RWPE2 (cell line): ENCODE data around the gene SLIRP.

Source experiments
- ATAC-seq: fragments of 200-7000 bp; cut with Tn5 transposase; 3 replicates; pipeline ENCODE4 v1.9.1; 2021; ENCODE audit warnings: low read depth
- DNase-seq: peaks from one replicate; pipeline ENCODE4 v3.0.0-alpha.2; 2020; ENCODE audit warnings: low spot score
- H3K27ac ChIP-seq: fragments of 450-650 bp; 2 replicates; pipeline ENCODE4 v1.5.1; 2017; ENCODE audit warnings: mild to moderate bottlenecking; ENCODE audit not compliant: poor library complexity, severe bottlenecking
- H3K27me3 ChIP-seq: fragments of 250-450 bp; sonication (Bioruptor Pico); 2 replicates; pipeline ENCODE4 v1.5.1; 2021; ENCODE audit warnings: mild to moderate bottlenecking, moderate library complexity; ENCODE audit not compliant: insufficient read depth, poor library complexity, severe bottlenecking
- H3K36me3 ChIP-seq: fragments of 250-450 bp; sonication (Bioruptor Pico); 2 replicates; pipeline ENCODE4 v1.5.1; 2020; ENCODE audit warnings: low read depth, mild to moderate bottlenecking, moderate library complexity
- H3K4me1 ChIP-seq: fragments of 250-450 bp; sonication (Bioruptor Pico); 2 replicates; pipeline ENCODE4 v1.5.1; 2021; ENCODE audit warnings: mild to moderate bottlenecking, moderate library complexity; ENCODE audit not compliant: insufficient read depth, poor library complexity, severe bottlenecking
- H3K4me3 ChIP-seq: fragments of 250-450 bp; sonication (Bioruptor Pico); 2 replicates; pipeline ENCODE4 v1.5.1; 2021; ENCODE audit warnings: mild to moderate bottlenecking, moderate library complexity; ENCODE audit not compliant: severe bottlenecking
- H3K9me3 ChIP-seq: fragments of 250-450 bp; sonication (Bioruptor Pico); 2 replicates; pipeline ENCODE4 v1.5.1; 2021; ENCODE audit warnings: mild to moderate bottlenecking, moderate library complexity; ENCODE audit not compliant: severe bottlenecking
- TF ChIP-seq, protein P1 (sequence below): fragments of 450-650 bp; IDR thresholded peaks from one replicate; pipeline ENCODE4 v1.5.1; 2017; ENCODE audit warnings: mild to moderate bottlenecking, moderate library complexity; ENCODE audit not compliant: poor library complexity, severe bottlenecking

SLIRP gene

DNA sequence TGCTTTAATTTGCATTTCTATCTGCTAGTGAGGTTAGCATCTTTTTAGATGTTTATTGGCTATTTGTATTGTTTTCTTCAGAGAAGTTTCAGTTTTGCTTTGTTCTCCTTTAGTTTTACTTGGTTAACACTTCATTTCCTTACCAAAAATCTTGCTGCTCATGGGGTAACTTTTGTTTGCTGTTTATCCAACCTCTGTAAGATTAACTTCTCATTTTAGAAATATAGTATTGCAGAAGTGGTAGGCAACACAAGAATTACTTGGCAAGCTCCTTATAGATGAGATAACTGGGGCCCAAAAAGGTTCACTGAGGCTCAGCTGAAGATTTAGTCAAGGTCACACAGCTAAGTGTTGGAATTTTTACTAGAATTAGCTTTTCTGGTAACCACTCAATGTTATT lies 40.6 kb upstream of the SLIRP start:
- H3K36me3 ChIP-seq = peaks cover 9% of the 10 kb centered on the region; the same call in 1 of the 2 replicates
- peaks cover 8% of the 10 kb centered on the region for H3K4me1 ChIP-seq
- H3K4me3 ChIP-seq = no peak overlapping the region
- no peak for DNase-seq
- TF ChIP-seq, protein P1, sequence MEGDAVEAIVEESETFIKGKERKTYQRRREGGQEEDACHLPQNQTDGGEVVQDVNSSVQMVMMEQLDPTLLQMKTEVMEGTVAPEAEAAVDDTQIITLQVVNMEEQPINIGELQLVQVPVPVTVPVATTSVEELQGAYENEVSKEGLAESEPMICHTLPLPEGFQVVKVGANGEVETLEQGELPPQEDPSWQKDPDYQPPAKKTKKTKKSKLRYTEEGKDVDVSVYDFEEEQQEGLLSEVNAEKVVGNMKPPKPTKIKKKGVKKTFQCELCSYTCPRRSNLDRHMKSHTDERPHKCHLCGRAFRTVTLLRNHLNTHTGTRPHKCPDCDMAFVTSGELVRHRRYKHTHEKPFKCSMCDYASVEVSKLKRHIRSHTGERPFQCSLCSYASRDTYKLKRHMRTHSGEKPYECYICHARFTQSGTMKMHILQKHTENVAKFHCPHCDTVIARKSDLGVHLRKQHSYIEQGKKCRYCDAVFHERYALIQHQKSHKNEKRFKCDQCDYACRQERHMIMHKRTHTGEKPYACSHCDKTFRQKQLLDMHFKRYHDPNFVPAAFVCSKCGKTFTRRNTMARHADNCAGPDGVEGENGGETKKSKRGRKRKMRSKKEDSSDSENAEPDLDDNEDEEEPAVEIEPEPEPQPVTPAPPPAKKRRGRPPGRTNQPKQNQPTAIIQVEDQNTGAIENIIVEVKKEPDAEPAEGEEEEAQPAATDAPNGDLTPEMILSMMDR = no peak
- H3K27ac ChIP-seq = no peak overlapping the region
- H3K9me3 ChIP-seq = no peaks in the 10 kb centered on the region
- ATAC-seq = no peak
- no peaks in the 10 kb centered on the region for H3K27me3 ChIP-seq

DNA sequence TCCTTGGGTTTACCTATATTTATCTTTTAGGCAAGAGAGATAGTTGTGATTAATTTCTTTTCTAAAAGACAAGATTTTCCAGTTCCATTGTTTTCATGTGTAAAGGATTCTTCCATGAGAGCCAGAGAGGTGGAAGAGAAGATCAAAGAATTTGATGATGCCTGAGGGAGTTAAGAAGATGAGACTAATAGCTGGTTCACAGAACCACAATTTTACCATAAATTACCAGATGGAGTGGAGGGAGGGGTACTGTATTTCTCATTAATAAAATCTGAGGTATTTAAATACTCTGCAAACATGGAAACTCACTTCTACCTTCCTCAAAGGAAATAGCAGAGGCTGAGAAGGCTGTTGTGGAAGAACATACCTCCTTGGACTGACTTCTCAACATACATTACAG lies 34.7 kb upstream of the SLIRP start:
- peaks cover 48% of the 10 kb centered on the region for H3K36me3 ChIP-seq
- TF ChIP-seq, protein P1 = no peak
- no peaks in the 10 kb centered on the region for H3K9me3 ChIP-seq
- no peak for DNase-seq
- H3K27me3 ChIP-seq = no peaks in the 10 kb centered on the region
- no peak overlapping the region for H3K4me3 ChIP-seq
- H3K4me1 ChIP-seq = no peaks in the 10 kb centered on the region
- no peak overlapping the region for H3K27ac ChIP-seq
- no peak for ATAC-seq

DNA sequence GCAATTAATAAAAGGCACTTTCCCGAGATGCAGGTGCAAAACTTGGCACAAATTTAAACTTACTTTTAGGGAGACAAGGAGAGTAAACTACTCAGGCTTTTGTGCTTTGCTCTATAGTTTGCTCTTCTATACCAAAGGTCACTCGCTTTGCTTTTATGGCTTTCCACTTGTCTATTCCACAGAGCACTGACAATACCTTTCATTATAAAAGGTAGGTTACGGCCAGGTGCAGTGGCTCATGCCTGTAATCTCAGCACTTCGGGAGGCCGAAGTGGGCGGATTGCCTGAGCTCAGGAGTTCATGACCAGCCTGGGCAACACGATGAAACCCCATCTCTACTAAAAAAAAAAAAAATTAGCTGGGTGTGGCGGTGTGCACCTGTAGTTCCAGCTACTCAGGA lies 33.0 kb upstream of the SLIRP start:
- H3K27ac ChIP-seq = no peak overlapping the region
- H3K36me3 ChIP-seq = peaks cover 59% of the 10 kb centered on the region
- TF ChIP-seq, protein P1 = no peak
- no peaks in the 10 kb centered on the region for H3K4me1 ChIP-seq
- no peak for DNase-seq
- no peaks in the 10 kb centered on the region for H3K27me3 ChIP-seq
- no peak overlapping the region for H3K4me3 ChIP-seq
- no peak for ATAC-seq
- no peaks in the 10 kb centered on the region for H3K9me3 ChIP-seq

DNA sequence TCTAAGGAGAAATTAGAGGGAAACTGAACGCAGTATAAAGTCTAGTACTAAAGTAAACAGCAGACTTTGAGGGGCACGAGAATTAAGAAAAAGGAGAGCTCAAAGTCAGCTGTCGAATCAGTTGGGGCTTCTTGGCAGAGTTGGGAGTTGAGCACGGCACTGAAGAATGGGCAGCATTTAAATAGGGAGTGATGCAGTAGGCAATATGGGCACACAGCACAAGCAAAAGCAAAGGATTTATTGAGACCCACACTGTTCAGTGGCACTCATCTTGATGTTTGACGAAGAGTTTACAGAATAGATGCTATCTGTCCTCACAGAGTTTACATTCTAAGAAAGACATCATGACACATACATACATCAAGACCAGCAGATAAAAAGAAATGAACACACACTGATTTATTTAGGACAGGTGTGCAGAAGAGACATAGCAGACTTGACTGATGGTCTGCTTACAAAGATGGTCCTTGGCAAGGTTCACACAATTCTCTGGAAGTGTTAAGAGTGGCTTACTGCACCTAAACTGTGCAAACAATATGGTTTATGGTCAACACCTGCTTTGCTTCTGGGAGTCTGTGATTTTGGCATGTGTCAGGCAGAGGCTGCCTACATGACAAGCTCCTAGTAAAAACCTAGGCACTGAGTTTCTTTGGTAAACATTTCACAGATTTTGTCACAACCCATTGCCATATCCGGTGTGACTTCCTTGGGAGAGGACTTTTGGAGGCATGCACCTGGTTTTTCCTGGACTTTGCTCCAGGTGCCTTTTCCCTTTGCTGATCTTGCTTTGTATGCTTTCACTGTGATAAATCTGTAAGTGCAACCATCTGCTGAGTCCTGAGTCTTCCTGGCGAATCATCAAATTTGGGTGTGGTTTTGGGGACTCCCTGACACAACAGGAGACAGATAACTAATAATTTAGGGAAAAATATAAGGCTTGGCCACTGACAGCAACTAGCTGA lies 26.4 kb upstream of the SLIRP start:
- Histone ChIP-seq H3K27me3 (no peaks in the 10 kb centered on the region), H3K27ac (no peak overlapping the region), H3K4me1 (peaks cover 11% of the 10 kb centered on the region), H3K36me3 (peaks cover 48% of the 10 kb centered on the region), H3K4me3 (no peak overlapping the region), H3K9me3 (no peaks in the 10 kb centered on the region)
- TF ChIP-seq, protein P1 = no peak
- DNase-seq (no peak), ATAC-seq (peak; percentile 50)

DNA sequence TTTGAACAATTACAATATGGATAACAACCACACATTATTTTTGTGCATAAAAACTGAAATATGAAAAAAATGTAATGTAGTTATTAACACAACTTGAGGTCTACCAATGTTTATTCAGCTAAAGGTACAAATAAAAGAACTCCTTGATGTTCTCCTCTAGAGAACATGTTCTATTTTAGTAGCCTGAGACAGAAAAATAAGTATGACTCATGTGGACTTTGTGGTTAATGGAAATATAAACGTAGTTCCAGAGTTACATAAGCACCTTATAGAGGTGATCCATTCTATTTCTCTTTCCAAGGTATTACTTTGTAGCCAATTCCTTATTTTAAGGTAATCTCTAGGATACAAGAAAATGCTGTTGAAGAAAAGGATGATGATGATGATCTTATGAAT lies 25.7 kb upstream of the SLIRP start:
- peak; percentile 83 for ATAC-seq
- Histone ChIP-seq H3K36me3 (peaks cover 52% of the 10 kb centered on the region), H3K9me3 (no peaks in the 10 kb centered on the region), H3K4me3 (no peak overlapping the region), H3K4me1 (peaks cover 11% of the 10 kb centered on the region), H3K27ac (no peak overlapping the region), H3K27me3 (no peaks in the 10 kb centered on the region)
- no peak for DNase-seq
- TF ChIP-seq, protein P1 = no peak
